ENCODE measurements around the gene KCNK1. TPM values are rescaled to one million over a fixed set of nuclear protein-coding genes. Genes with fewer than 3 reads are reported as not detected.

KCNK1 gene
- total RNA-seq, 1 experiment from 2014 or later = 39.2 TPM

DNA sequence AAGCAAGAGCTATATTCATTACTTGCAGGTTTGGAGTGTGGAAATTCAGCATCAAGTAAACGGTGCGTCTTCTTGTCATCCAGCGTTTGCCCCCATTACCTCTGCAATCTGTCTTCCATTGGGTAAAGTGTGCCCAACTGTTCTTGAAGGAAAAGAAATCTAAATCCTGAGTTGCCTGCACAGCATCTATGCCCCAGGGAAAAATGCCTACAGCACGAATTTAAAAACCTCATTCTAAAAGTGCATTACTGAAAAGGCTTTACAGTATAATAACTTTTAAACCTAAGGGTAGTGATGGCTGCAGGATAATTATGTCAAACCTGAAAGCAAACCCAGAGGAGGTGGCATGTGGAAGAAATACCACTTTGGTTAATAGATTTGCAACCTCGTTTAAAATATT, 37.2 kb downstream of the KCNK1 start:
- CTCF ChIA-PET = interaction anchor here (0.7 kb wide), 1 partner anchor 813 kb away, joined by 3 read pairs; no protein-coding TSS in a partner anchor
- intact Hi-C loops (cut with micrococcal nuclease; ENCODE audit: unreplicated experiment) = loop anchor here (5.0 kb wide), 1 partner anchor 289 kb away; no protein-coding TSS in a partner anchor
- no peak for TF ChIP-seq CTCF (IDR thresholded peaks at IDR 0.05; ENCODE audit: unreplicated experiment)

DNA sequence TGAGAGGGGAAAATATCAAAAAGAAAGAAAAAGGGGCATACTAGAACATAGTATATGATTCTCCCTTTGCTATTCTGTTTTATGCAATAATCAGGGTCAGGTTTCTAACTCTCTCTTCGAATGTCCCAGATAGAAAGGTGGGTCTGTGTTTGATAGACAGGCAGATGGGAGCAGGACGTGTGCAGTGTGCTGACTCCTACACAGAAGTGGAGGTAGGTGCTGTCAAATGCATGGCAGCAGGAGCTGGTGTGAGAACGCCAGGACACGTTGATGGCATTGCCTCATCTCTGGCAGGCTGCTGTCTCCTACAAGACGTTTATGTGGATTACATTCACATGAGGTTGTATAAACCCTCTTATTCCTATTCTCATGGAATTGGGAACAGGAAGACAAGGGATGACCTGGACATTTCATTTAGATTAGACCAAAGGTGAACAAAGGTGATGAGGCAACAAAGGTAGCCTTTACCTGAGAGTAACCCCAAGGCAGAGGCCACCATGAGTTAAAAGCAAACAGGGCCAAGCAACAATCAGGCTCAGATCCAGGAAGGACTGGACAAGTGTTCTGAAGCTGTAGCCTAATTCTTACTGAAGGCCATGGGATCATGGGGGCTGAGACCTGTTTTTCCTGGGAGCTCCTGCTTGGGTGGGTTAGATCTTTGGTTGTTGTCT, 37.8 kb downstream of the KCNK1 start:
- intact Hi-C loops (cut with micrococcal nuclease; ENCODE audit: unreplicated experiment) = loop anchor here (5.0 kb wide), 1 partner anchor 289 kb away; no protein-coding TSS in a partner anchor
- BruUV-seq (replicated peaks) = no TSS peak
- CTCF ChIA-PET = no interaction called here
- Mint-ChIP-seq H3K27me3 (ENCODE audit: unreplicated experiment) (no peaks in the 10 kb centered on the region), H3K36me3 (ENCODE audit: insufficient read depth, unreplicated experiment) (peaks cover 21% of the 10 kb centered on the region), H3K27ac (ENCODE audit: unreplicated experiment) (peak overlapping the region; percentile 52), H3K4me1 (ENCODE audit: low read depth, unreplicated experiment) (peaks cover 58% of the 10 kb centered on the region), H3K9me3 (ENCODE audit: low read depth, unreplicated experiment) (no peaks in the 10 kb centered on the region), H3K4me3 (ENCODE audit: low read depth, unreplicated experiment) (no peak overlapping the region)
- no peak for DNase-seq
- no peak for TF ChIP-seq CTCF (IDR thresholded peaks at IDR 0.05; ENCODE audit: unreplicated experiment)

More for the DNA sequence above, 37.2 kb downstream of the KCNK1 start:
- H3K9me3 Mint-ChIP-seq (ENCODE audit: low read depth, unreplicated experiment) = no peaks in the 10 kb centered on the region
- H3K27ac Mint-ChIP-seq (ENCODE audit: unreplicated experiment) = peak overlapping the region; percentile 30
- H3K4me1 Mint-ChIP-seq (ENCODE audit: low read depth, unreplicated experiment) = peaks cover 58% of the 10 kb centered on the region
- no peak for DNase-seq
- BruUV-seq (replicated peaks) = no TSS peak
- no peak overlapping the region for H3K4me3 Mint-ChIP-seq (ENCODE audit: low read depth, unreplicated experiment)
- no peaks in the 10 kb centered on the region for H3K27me3 Mint-ChIP-seq (ENCODE audit: unreplicated experiment)
- H3K36me3 Mint-ChIP-seq (ENCODE audit: insufficient read depth, unreplicated experiment) = peaks cover 16% of the 10 kb centered on the region

GRCh38 chr1:233652526-233652925, 38.6 kb downstream of the KCNK1 start:
- peaks cover 23% of the 10 kb centered on the region for H3K36me3 Mint-ChIP-seq (ENCODE audit: insufficient read depth, unreplicated experiment)
- CTCF ChIA-PET = no interaction called here
- TF ChIP-seq CTCF (IDR thresholded peaks at IDR 0.05; ENCODE audit: unreplicated experiment) = no peak
- DNase-seq = no peak
- H3K27ac Mint-ChIP-seq (ENCODE audit: unreplicated experiment) = peak overlapping the region; percentile 52
- H3K4me1 Mint-ChIP-seq (ENCODE audit: low read depth, unreplicated experiment) = peaks cover 65% of the 10 kb centered on the region
- intact Hi-C loops (cut with micrococcal nuclease; ENCODE audit: unreplicated experiment) = loop anchor here (5.0 kb wide), 1 partner anchor 290 kb away; no protein-coding TSS in a partner anchor
- BruUV-seq (replicated peaks) = no TSS peak
- no peaks in the 10 kb centered on the region for H3K9me3 Mint-ChIP-seq (ENCODE audit: low read depth, unreplicated experiment)
- H3K27me3 Mint-ChIP-seq (ENCODE audit: unreplicated experiment) = no peaks in the 10 kb centered on the region
- no peak overlapping the region for H3K4me3 Mint-ChIP-seq (ENCODE audit: low read depth, unreplicated experiment)

DNA sequence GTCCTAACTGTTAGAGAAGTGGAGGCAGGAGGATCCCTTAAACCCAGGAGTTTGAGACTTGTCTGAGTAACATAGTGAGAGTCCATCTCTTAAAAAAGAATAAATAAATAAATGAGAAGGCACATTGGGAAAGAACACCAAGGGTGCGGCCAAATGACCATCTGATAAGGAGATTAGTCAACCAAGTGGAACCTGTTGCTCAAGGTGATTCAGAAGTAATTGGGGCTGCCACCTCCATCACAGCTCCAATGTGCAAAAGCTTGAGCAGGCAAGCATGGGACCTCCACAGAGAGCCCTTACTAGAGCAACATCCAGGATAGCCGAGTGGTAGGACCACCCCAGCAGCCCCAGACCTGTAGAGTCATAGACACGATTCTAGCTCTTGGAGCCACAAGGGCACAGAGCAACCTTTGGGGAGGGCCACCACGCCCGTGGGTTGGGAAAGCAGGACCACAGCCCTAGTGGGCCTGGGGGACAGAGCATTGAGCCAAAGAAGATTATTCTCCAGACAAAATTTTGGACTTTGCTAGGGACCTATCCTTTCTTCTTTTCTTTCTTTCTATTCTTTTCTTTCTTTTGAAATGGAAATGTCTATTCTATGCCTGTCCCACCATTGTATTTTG, 40.9 kb downstream of the KCNK1 start:
- H3K4me3 Mint-ChIP-seq (ENCODE audit: low read depth, unreplicated experiment) = peak overlapping the region; percentile 70
- intact Hi-C loops (cut with micrococcal nuclease; ENCODE audit: unreplicated experiment) = loop anchor here (2.0 to 5.0 kb wide), 4 partner anchors 14 to 292 kb away; no protein-coding TSS in a partner anchor
- H3K4me1 Mint-ChIP-seq (ENCODE audit: low read depth, unreplicated experiment) = peaks cover 74% of the 10 kb centered on the region
- no TSS peak for BruUV-seq (replicated peaks)
- DNase-seq = peak; percentile 72
- no peaks in the 10 kb centered on the region for H3K27me3 Mint-ChIP-seq (ENCODE audit: unreplicated experiment)
- peaks cover 23% of the 10 kb centered on the region for H3K36me3 Mint-ChIP-seq (ENCODE audit: insufficient read depth, unreplicated experiment)
- H3K9me3 Mint-ChIP-seq (ENCODE audit: low read depth, unreplicated experiment) = no peaks in the 10 kb centered on the region
- H3K27ac Mint-ChIP-seq (ENCODE audit: unreplicated experiment) = peak overlapping the region; percentile 99
- TF ChIP-seq CTCF (IDR thresholded peaks at IDR 0.05; ENCODE audit: unreplicated experiment) = no peak
- CTCF ChIA-PET = no interaction called here
